C4-2B (cell line): ENCODE measurements around the gene THSD7B.
A peak's percentile ranks its signal among the peaks of the same experiment; 100 is the strongest.

Source experiments
- H3K27ac ChIP-seq: fragments of 450-650 bp; 2 replicates; pipeline ENCODE4 v1.5.1; 2017
- ZFX ChIP-seq: fragments of 450-650 bp; IDR thresholded peaks from 2 replicates; pipeline ENCODE4 v1.6.1; 2017
- TF ChIP-seq, protein P1 (sequence below): fragments of 450-650 bp; conservative IDR thresholded peaks from 2 replicates; pipeline ENCODE4 v1.5.1; 2017; ENCODE audit warnings: mild to moderate bottlenecking

Gene THSD7B

DNA sequence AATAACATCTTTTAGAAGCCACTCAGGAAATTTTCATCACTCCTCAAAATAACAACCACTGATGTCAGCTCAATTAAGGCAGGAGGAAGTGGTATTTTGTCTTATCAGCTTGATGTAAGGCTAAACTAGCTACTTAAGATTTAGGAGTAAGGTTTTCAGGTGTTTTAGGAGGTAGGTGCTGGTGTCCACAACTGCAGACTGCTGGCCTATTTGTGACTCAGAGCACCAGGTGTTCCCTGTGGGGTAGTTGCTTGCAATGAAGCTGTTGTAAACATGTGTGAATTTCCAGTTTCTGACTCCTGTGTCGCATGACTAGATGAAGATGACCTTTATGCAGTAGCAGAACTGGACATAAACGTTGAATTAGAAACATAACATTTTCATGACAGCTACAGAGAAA lies 164.2 kb downstream of the THSD7B start:
- TF ChIP-seq ZFX: no peak
- TF ChIP-seq, protein P1, sequence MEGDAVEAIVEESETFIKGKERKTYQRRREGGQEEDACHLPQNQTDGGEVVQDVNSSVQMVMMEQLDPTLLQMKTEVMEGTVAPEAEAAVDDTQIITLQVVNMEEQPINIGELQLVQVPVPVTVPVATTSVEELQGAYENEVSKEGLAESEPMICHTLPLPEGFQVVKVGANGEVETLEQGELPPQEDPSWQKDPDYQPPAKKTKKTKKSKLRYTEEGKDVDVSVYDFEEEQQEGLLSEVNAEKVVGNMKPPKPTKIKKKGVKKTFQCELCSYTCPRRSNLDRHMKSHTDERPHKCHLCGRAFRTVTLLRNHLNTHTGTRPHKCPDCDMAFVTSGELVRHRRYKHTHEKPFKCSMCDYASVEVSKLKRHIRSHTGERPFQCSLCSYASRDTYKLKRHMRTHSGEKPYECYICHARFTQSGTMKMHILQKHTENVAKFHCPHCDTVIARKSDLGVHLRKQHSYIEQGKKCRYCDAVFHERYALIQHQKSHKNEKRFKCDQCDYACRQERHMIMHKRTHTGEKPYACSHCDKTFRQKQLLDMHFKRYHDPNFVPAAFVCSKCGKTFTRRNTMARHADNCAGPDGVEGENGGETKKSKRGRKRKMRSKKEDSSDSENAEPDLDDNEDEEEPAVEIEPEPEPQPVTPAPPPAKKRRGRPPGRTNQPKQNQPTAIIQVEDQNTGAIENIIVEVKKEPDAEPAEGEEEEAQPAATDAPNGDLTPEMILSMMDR: no peak
- no peak overlapping the region for H3K27ac ChIP-seq

DNA sequence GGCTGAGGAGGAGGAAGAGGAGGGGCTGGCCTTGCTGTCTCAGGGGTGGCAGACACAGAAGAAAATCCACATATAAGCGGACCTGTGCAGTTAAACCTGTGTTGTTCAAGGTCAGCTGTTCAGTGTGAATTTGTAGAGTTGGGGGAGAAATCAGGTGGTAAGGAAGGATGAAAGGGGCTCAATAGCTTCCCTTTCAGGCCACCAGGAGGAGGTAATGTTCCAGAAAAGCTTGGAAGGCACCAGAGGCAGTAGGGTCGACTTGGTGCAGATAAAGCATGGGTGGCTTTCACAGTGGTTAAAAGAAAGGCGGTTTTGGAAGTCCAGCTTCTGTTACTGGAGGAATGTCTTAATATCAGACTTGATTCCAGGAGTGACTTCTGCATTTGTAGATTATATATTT lies 167.4 kb downstream of the THSD7B start:
- no peak overlapping the region for H3K27ac ChIP-seq
- TF ChIP-seq, protein P1: peak; percentile 46
- no peak for TF ChIP-seq ZFX

DNA sequence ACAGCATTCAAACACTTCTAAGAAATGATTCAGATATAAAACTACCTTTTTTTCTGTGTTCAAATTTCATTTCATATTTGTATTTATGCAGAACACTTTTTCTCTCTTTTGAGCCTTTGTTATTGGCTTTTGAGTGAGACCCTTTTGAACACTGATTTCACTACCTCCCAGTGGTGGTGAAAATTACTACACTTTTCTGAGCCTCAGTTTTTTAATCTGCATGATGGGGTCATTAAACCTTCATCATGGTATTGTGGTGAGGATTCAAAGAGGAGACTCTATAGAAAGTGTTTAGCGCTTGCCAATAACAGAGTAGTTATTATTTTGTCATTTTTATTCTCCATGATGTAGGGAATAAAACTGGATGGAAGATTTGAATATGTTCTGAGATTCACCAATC lies 169.8 kb downstream of the THSD7B start:
- no peak overlapping the region for H3K27ac ChIP-seq
- TF ChIP-seq, protein P1: peak; percentile 12; the same call in 1 of the 2 replicates
- no peak for TF ChIP-seq ZFX

DNA sequence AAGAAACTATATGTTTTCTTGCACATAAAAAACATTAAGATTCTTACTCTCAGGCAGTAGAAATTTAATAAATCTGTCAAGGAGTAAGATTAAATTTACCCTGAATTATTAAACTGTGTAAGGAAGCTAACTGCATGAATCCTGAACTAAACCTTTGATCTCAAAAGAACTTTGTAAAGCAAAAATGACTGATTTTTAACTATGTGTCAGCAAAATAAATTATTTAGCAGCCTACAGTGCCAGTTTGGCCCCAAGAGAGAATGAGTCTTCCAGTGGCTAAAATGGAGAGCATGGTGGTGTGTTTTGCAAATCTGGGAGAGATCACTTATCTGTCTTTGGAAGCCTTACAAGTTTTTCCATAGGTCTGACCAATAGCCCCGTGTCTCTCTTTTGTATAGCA lies 190.7 kb downstream of the THSD7B start:
- H3K27ac ChIP-seq: no peak overlapping the region
- no peak for TF ChIP-seq ZFX
- TF ChIP-seq, protein P1: no peak

DNA sequence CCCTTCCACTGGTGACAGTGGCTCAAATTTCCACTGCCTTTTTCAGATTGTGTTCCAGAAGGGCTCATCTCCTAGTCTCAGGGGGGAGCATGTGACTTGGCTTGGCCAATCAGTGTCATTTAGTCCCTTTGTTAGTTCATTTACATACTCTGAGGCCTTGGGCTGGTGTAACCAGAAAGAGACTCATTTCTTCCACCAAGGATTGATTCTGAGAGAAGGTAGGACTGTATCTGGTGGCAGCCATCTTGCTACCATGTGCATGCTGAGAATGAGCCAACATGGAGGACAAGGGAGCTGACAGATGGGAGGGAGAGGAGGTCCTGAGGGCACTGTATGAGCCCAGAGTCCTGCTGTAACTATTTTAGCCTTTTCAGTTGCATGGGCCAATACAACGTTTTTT lies 191.7 kb downstream of the THSD7B start:
- TF ChIP-seq ZFX: no peak
- TF ChIP-seq, protein P1: no peak
- H3K27ac ChIP-seq: no peak overlapping the region

DNA sequence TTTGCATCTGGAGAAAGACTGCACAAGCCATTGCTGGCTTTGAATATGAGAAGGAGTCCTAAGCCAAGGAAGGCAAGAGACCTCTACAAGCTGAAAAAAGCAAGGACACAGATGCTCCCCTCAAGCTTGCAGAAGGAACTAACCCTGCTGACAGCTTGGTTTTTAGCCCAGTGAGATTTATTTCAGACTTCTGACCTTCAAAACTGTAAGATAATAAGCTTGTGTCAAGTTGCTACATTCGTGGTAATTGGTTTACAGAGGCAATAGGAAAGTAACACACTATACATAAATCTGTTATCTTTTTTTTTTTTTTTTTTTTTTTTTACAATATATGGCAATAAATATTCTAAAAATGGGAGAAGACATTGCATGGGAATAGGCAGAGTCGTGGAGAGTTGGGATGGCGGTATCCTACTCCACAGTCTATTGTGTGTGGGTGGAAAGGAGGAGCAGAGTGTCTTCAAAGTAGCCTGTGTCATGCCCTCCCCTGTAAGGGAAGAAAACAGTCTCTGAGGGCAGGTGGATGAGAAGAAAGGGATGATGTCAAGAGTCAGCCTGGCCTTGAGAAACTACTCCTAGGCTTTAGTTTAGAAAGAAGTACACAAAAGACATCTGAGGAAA lies 196.9 kb downstream of the THSD7B start:
- no peak for TF ChIP-seq ZFX
- TF ChIP-seq, protein P1: no peak
- H3K27ac ChIP-seq: no peak overlapping the region

DNA sequence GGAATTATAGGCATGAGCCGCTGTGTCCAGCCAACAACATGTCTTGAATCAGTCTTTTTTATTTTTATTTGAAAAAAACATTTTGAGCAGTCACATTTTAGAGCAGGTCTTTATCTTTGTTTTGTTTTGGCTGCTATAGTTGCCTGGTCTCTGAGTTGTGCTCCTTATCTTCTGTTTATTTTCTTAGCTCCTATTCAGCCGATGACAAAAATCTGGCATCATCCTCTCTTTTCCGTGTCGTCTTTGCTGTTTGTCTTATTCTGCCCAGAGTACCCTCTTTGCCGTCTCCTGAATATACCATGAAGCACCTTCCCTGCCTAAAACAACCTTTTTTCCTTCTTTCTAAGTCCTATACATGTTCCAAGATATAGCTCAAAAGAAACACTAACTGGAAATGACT lies 201.1 kb downstream of the THSD7B start:
- TF ChIP-seq, protein P1: no peak
- no peak for TF ChIP-seq ZFX
- H3K27ac ChIP-seq: no peak overlapping the region
